Nephron (organoid): ENCODE measurements around the gene ZNF423.

Experiments
- H3K27ac Mint-ChIP-seq, 3 experiments: 2 replicates each; pipeline ENCODE4 v1.8.0; 2020; ENCODE audit warnings: mixed read lengths in 3 of 3, mild to moderate bottlenecking in 2 of 3, moderate library complexity in 1 of 3
- H3K27me3 Mint-ChIP-seq: 2 replicates; pipeline ENCODE4 v1.8.0; 2021; ENCODE audit warnings: low read depth, mild to moderate bottlenecking, moderate library complexity, mixed read lengths
- H3K36me3 Mint-ChIP-seq: 2 replicates; pipeline ENCODE4 v1.8.0; 2020; ENCODE audit warnings: low read depth, mixed read lengths
- H3K4me1 Mint-ChIP-seq: 2 replicates; pipeline ENCODE4 v1.8.0; 2020; ENCODE audit warnings: mixed read lengths
- H3K4me3 Mint-ChIP-seq, 3 experiments: 2 replicates each; pipeline ENCODE4 v1.8.0; 2020; ENCODE audit warnings: mild to moderate bottlenecking in 3 of 3, mixed read lengths in 3 of 3, moderate library complexity in 2 of 3
- H3K9me3 Mint-ChIP-seq: 2 replicates; pipeline ENCODE4 v1.8.0; 2020; ENCODE audit warnings: mixed read lengths
- CTCF ChIP-seq, 3 experiments: fragments of 200-600 bp; sonication (generic); IDR thresholded peaks; one replicate each; pipeline ENCODE4 v1.5.0; 2021; ENCODE audit warnings: antibody characterized with exemption in 3 of 3; ENCODE audit not compliant: unreplicated experiment in 3 of 3

Gene ZNF423

GRCh38 chr16:49855822-49856671 is at the start of gene ZNF423:
Gene ZNF423 (minus strand): TSS chr16:49856112. CDS start chr16:49855774, 338 bp downstream.
- Mint-ChIP-seq H3K36me3 (no peaks in the 10 kb centered on the region), H3K9me3 (no peaks in the 10 kb centered on the region), H3K27me3 (peaks cover 7% of the 10 kb centered on the region), H3K4me3 (peak within 1 kb of the TSS; percentile 95 to 97 (median 96)), H3K4me1 (peaks cover 50% of the 10 kb centered on the region), H3K27ac (peak within 1 kb of the TSS; percentile 97 to 98 (median 97))
- TF ChIP-seq CTCF (IDR thresholded peaks at IDR 0.05; ENCODE audit: unreplicated experiment in 3 of 3), result no peak

- Mint-ChIP-seq H3K4me3 (no peak overlapping the region), H3K36me3 (no peaks in the 10 kb centered on the region), H3K27ac (no peak overlapping the region), H3K27me3 (peaks cover 8% of the 10 kb centered on the region), H3K9me3 (no peaks in the 10 kb centered on the region), H3K4me1 (peaks cover 5% of the 10 kb centered on the region)
- no peak for TF ChIP-seq CTCF (IDR thresholded peaks at IDR 0.05; ENCODE audit: unreplicated experiment in 3 of 3)
Observed at GRCh38 chr16:49904348-49905062, 48.6 kb upstream of the ZNF423 start.

- H3K9me3 Mint-ChIP-seq, result no peaks in the 10 kb centered on the region
- no peak overlapping the region for H3K27ac Mint-ChIP-seq
- peaks cover 7% of the 10 kb centered on the region for H3K4me1 Mint-ChIP-seq
- no peak for TF ChIP-seq CTCF (IDR thresholded peaks at IDR 0.05; ENCODE audit: unreplicated experiment in 3 of 3)
- no peak overlapping the region for H3K4me3 Mint-ChIP-seq
- peaks cover 20% of the 10 kb centered on the region for H3K27me3 Mint-ChIP-seq
- H3K36me3 Mint-ChIP-seq, result no peaks in the 10 kb centered on the region
Observed at GRCh38 chr16:49902908-49903307, 47.0 kb upstream of the ZNF423 start.

- H3K9me3 Mint-ChIP-seq, result no peaks in the 10 kb centered on the region
- no peak for TF ChIP-seq CTCF (IDR thresholded peaks at IDR 0.05; ENCODE audit: unreplicated experiment in 3 of 3)
- peaks cover 13% of the 10 kb centered on the region for H3K4me1 Mint-ChIP-seq
- H3K27ac Mint-ChIP-seq, result no peak overlapping the region
- no peaks in the 10 kb centered on the region for H3K36me3 Mint-ChIP-seq
- no peak overlapping the region for H3K4me3 Mint-ChIP-seq
- peaks cover 26% of the 10 kb centered on the region for H3K27me3 Mint-ChIP-seq
Observed at GRCh38 chr16:49901711-49902110, 45.8 kb upstream of the ZNF423 start.

GRCh38 chr16:49900875-49901274 is 45.0 kb upstream of the ZNF423 start:
- Mint-ChIP-seq H3K9me3 (no peaks in the 10 kb centered on the region), H3K27me3 (peaks cover 26% of the 10 kb centered on the region), H3K36me3 (no peaks in the 10 kb centered on the region), H3K4me3 (no peak overlapping the region), H3K27ac (no peak overlapping the region), H3K4me1 (peaks cover 13% of the 10 kb centered on the region)
- no peak for TF ChIP-seq CTCF (IDR thresholded peaks at IDR 0.05; ENCODE audit: unreplicated experiment in 3 of 3)
